NCI-H524 treated with DMSO at 0.1 percent for 48 hours (cell line): Measurements from ENCODE around the gene ITGB3.
"Not testable (repeated sequence)": the region's sequence is repeated elsewhere in the genome, so short reads cannot be mapped to it uniquely, and the experiment has no call there.

ENCODE experiments used
- DNase-seq: peaks from one replicate; lab custom pipeline; 2025; lab: John Stamatoyannopoulos, UW

ITGB3 gene

GRCh38 chr17:47253541-47254402, at the start of gene ITGB3:
TSS of gene ITGB3 (plus strand) at chr17:47253827. CDS start at chr17:47253862, 35 bp downstream.
- DNase-seq = no peak

DNA sequence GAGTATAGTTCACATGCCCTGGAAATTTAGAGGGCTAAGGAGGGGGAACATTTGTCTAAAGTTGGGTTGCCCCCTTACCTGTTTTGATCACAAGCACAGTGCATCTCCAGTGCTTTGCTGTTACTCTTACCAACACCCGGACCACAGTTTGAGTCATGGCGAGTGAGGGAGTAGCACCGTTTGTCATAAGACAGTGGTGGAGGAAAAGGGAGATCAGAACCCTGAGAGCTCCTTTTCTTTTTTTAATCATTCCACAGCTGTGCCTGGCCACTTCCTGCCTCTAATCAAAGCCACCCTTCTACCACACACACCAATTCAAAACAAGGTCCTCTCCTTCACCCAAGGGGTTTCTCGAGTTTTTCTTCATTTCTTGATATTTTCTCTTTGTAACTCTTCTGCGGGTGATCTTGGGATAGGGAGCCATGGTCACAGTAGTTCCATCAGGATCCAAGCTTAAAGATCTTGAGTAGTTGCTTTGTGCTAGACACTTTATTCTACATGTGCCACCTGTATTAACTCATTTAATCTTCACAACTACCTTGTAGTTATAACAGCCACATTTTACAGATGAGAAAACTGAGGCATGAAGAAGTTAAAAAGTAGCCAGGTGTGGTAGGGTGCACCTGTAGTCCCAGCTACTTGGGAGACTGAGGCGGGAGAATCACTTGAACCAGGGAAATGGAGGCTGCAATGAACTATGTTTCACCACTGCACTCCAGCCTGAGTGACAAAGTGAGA, 49.5 kb upstream of the ITGB3 start:
- no peak for DNase-seq

DNA sequence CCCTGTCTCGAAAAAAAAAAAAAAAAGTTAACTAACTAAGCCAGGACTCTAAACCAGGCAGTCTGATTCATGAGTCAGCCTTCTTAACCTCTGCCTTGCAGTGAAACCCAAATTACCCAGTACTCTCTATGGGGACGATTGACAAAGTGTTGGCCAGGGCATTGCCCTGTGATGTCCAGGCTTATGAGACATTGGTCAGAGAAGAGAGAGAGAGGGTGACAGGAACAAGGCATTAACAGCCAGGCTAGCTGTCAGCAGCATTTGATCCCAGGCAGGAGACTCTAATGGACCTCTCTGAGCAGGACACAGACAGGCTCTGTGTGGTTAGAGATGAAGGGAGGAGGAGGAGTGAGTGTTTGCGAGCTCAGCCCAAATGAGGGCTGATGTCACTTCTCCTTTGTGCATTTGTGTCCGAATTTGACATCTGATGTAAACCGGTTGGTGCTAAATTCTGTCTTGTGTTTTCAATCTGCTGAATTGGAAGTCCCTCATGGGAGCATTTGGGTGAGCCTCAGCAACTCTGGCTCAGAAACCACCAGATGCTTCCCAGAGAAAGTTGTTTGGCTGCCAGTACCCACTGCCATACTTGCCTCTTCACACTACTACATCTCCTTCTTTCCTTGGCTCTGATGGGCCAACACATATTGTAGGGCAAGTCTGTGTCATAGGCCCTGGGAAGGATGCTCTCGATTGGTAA, 48.8 kb upstream of the ITGB3 start:
- DNase-seq = no peak

GRCh38 chr17:47205419-47205963, 48.1 kb upstream of the ITGB3 start:
- no peak for DNase-seq

- DNase-seq = no peak
These were observed 46.2 kb upstream of the ITGB3 start for GRCh38 chr17:47207143-47208067.

- no peak for DNase-seq
These were observed 44.7 kb upstream of the ITGB3 start, which contains the start of gene MYL4 for GRCh38 chr17:47208744-47209488. TSS of gene MYL4 (plus strand) at chr17:47209348. CDS start at chr17:47209423, 75 bp downstream.

GRCh38 chr17:47209499-47209898, 44.1 kb upstream of the ITGB3 start:
- DNase-seq = no peak

GRCh38 chr17:47210105-47210504, 43.5 kb upstream of the ITGB3 start:
- no peak for DNase-seq

DNA sequence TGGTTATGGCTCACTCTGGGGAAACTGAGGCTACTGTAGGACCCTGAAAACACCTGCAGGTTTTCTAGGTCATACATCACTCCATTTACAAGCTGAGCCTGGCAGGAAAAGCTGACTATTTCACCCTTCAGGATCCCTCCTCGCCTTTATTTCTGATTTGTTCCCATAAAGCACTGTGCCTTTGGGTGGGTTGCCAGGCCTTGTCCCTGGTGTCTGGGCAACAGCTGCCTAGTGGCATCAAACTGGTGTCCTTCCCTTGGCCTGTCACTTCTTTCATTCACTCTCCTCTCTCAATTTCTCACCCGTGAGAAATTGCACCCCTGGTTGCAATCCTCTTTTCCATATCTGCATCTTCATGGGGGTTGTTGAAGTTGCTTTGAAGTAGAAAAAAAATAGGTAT, 42.8 kb upstream of the ITGB3 start:
- no peak for DNase-seq

DNA sequence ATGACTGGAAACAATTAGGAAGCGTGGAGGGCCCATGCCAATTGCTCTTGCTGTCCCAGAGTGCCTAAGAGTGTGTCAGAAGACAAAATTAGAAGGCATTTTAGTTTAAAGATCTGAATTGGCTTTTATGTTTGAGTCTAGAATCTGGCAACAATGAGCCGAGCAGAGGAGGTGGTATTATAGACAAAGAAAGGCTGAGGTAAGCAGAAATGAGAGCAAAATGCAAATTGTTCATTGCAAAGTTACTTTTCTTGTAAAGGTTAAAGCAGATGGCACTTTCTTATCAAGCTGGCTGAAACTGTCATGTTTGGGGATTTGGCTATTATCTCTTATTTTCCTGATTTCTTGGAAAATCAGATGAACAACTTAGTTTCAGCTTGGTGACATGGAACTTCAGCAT, 41.2 kb upstream of the ITGB3 start:
- DNase-seq = no peak

GRCh38 chr17:47213540-47213939, 40.1 kb upstream of the ITGB3 start:
- no peak for DNase-seq

- no peak for DNase-seq
These were observed 38.7 kb upstream of the ITGB3 start for GRCh38 chr17:47214931-47215330.

- DNase-seq = not testable (repeated sequence)
These were observed 36.8 kb upstream of the ITGB3 start for GRCh38 chr17:47216821-47217220.

DNA sequence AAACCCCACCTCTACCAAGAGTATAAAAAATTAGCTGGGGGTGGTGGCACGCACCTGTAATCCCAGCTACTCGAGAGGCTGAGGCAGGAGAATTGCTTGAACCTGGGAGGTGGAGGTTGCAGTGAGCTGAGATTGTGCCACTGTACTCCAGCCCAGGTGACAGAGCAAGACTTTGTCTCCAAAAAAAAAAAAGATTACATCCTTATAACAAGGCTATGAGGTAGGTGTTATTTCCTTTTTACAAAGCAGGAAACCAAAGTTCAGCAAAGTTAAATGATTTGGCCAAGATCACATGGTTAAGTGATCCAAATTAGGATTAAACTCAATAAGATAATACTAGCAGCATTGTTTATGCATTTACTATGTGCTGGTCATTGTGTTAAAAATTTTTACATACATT, 36.3 kb upstream of the ITGB3 start:
- not testable (repeated sequence) for DNase-seq

- DNase-seq = no peak
These were observed 34.7 kb upstream of the ITGB3 start for GRCh38 chr17:47218896-47219430.

- no peak for DNase-seq
These were observed 33.8 kb upstream of the ITGB3 start for GRCh38 chr17:47219621-47220475.

DNA sequence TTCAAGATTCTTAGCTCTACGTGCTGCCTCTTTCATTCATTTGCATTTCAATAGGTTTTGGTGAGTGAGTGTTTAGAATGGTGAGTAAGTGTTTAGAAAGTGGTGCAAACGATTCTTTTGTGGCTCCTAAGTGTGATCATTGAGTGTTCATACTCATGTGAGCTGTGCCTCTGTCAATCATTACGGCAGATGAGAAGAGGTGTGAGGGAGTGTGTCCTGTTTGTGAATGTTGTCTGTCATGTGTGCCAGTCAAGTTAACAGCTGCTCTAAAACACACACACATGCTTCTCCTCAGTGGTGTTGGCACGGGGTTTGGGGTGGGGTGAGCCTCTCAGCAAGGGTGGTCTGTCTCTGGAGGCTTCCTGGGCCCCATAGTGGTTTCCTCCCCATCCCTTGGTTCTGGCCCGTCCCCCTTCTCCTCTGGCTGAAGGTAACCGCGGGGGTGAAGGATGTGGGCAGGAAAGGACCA, 33.1 kb upstream of the ITGB3 start:
- DNase-seq = no peak

DNA sequence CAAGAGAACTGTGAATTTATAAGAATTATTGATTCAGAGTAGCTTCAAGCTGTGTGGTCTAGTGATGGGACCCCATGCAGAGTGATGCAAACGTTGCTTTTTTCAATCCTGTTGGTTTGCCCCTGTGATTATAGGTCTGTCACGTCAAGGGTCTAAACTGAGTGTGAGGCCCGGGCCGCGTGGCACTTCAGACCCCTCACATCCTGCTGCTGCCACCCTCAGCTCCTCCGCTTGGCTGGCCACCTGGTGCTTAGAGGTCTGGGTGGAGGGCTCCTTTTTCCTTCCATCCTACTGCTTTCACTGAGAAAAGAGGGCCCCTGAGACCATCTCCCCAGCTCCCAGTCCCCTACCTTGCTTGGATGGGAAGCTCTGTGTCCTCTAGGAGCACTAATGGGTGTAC, 32.5 kb upstream of the ITGB3 start:
- no peak for DNase-seq

DNA sequence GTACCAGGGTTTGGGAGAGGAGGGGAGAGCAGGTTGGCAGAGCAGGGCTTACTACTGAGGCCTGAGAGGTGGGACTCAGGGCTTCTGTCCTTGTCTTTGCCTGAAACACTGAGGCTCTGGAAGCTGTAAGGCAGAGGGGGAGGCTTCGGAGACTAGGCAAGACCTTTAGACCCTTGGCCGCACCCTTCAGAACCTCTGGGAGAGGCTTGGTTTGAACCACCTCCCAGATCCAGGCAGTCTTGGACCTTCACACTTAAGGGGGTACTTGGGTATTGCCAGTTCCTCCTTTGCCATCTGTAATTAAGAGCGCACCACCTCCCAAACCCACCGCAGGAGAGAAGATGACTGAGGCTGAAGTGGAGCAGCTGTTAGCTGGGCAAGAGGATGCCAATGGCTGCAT, 31.6 kb upstream of the ITGB3 start:
- no peak for DNase-seq
